HG03066 (cell line): ENCODE data around the gene ANO2.

Source experiments
- ATAC-seq: cut with Tn5 transposase; IDR thresholded peaks from one replicate; pipeline ENCODE4 v1.9.1; 2021; ENCODE audit warnings: low read depth; ENCODE audit not compliant: unreplicated experiment

ANO2 gene

DNA sequence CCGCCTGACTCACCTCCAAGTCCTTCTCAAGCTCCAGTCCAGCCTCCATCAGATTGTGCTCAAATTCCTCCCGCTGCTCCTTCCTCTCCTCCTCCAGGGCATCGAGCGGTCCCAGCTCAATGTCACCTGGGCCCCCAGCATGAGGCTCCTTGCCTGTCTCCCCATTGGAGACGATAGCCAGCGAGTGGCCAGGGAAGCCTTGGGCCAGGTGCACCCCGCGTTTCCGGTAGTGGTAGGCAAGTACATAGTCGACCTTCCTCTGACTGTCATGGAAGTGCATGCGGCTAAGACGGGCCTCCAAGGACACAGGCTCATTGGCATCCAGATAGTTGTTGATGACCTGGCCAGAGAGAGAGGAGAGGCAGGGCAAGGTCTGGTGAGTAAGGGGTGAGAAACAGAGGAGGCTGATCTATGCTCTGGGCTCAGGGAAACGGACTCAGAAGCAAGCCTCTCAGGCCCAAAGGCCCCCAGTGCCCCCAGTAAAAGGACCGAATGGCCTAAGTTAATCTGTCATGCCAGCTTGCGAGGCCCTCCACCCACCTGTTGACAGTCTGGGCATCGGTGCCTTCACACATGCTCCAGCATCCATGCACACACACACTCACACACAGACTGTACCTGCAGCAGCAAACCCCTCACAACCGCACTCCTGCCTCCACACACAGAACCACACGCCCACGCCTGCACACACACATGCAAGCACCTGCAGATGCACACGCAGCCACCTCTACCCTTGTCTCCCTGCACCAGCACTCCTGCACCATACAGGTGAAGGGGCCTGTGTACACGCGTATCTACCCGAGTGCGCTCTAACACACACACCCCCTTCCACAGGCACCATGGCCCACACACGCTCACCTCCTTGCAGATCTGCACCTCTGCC lies 23.8 kb downstream of the ANO2 start:
- ATAC-seq, result no peak

DNA sequence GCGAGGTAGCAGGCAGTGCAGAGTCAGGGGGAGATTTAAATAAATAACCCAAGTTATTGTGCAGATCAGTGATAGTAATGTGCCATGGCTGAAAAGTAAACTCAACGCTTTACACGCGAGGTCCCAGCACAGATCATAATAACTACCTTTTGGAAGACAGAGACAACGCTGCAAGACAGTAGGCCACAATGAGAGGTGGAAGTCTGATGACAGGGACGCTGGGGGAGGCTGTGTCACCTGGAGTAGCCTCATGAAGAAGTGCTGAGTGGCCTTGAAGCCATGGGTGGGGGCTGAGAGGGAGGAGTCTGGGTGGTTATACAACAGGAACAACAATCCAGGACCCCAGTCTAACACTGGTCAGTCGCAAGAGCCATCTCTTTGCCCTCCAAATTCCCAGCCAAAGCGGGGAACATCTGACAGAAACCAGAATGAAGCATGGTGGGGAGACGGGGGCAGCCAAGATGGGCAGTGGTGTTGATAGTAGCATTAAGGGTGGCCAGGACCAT lies 28.2 kb downstream of the ANO2 start:
- ATAC-seq, result no peak

DNA sequence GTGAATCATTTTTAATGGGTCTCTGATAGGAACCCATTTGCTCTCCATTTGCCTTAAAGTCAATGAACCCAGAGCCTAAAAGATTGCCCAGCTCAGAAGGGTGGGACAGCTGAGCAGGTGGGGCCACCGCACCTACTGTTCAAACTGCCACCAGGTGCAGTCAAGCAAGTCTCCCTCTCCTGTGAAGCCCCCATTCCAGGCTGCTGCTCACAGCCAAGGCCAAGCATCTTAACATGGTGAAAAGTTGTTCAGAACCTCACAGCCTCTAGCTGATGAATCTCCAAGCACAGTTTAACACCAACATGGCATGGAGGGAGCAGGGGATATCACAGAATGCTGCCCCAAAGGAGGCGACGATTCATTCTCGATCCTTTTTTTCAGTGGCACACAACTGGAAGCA lies 29.5 kb downstream of the ANO2 start:
- no peak for ATAC-seq

DNA sequence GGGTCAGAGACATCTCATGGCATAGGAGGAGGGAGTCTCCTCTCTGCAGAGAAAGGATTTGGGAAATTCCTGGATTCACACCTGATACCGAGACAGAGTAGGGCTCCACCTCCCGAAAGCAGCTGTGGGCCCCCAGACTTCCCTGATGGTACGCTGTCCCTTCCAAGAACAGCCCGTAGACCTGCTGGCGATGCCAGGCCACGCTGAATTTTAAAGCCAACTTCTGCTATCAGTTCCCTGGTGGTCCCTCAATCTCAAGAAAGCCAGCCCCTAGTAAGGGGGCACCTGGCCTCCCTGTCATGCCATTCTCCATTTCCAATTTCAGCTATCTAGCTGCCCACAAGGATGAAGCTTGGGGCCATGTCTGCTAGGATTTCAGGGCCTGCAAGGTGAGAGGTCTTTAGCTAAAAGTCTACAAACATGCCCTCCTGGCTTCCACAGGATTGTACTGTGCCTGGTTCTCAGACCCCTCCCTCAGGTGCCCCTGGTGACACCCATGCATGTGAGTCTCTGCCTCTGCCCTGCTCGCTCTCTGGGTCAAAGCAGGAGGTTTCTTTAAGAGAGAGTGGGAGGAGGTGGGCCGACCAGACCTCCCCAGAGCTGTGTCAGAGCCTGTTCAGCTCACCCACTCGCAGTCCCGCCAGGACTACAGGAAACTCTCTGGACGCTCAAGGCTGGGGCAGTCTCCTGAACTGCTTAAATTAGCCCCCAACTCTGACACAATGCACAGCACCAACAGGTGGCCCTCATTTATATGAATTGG lies 30.5 kb downstream of the ANO2 start:
- ATAC-seq, result no peak

DNA sequence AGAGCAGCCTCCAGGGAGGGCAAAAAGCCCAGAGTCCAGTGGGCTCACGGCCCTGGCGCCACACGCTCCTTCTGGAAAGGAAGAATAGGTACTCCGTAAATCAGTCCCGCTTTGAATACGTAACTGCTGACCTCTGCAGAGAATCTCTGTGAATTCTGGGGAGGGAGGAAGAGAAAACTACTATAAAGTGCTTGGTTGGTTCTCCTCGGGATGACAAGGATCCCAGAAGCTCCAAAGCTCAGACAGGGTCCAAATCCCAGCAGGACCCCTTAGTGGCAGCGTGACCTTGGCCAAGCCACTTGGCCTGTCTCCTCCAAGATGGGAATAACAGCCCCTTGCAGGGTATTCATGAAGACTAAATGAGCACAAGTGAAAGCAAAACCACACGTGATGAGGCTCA lies 31.7 kb downstream of the ANO2 start:
- ATAC-seq, result no peak

DNA sequence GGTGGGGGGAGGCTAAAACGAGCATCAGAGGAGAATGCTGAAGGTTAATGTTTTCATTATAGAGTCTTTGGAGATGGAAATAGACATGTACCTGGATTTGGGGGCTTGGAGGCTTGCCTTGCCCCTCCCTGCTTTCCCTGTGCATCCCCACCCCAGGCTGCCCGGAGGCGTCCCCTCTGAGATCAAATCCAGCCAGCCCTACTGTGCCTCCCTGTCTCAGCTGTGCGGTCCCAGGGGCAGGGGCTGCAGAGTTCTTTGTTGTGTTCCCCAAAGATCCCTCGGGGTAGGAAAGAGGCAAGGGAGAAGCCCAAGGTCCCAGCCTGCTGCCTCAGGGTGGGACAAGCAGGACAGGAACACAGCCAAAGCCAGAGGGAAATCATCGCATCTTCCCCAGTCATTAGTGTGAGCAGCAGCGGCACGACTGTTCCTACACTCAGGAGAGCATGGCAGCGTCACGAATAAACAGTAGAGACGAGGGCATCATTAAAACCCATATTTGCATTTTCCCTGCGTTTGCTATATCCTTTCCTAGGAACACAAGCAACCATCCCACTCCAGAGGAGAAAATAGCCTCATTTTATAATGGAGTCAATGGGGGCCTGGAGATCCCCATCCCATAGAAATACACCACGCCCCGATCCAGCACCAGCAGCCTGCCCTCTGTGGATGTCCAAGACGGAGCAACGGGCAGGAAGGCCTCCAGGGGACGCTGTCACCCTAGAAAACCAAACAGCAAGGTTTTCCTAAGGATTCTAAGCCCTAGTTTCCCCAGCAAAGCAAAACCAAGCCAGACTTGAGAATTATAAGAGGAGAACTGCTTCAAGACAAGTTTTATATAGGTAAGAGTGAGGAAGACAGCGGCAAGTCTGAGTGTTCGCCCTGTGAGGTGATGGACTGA lies 32.4 kb downstream of the ANO2 start:
- no peak for ATAC-seq

DNA sequence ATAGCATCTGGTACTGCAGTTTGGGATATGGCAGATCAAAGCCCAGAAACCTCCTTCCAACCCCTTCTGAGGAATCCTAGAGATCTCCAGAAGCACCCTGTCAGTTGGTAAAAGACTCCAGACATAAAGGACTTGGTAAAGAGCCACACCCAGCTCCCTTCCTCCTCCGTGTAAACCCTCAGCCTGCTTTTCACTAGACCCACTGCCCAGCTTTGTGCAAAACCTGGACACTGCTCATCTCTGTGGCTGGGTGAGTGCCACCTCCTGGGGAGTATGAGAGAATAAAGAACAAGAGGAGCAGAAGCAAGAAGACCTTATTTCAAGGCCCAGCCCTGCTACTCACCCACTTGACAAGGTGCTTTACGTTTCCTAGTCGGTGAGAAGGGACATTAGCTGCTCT lies 33.0 kb downstream of the ANO2 start:
- ATAC-seq, result no peak

DNA sequence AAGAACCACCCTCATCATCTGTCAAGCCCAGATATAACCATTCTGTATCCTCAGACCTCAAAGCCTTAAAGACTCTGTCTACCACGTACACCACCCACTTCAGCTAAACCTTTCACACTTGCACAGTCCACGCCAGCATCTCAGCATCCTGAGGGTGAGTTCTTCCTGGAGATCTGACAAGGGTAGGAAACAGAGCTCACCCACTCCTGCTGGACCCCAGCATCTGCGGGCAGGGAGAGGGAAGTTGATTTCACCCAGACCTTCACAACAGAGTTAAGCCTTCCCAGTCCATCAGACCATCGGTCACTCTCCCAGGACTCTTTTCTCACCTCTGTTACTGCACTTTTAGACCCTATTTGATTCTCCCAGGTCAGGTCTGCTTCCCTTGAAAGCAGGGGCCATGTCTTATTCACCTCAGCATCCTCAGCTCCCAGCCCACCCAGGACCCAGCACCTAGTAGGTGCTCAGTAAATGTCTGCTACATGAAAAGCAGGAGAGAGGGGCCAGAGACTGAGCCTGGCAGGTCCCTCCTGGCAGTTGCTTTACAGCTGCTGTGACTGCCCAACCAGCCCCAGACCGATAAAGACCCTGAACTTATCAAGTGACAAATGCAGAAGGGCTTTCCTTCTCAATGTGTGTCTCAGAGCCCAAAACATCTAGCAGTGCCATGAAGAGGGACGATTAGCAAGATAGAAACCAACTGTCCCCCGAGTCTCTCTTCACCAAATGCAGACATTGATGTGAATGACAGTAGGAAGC lies 34.1 kb downstream of the ANO2 start:
- no peak for ATAC-seq

DNA sequence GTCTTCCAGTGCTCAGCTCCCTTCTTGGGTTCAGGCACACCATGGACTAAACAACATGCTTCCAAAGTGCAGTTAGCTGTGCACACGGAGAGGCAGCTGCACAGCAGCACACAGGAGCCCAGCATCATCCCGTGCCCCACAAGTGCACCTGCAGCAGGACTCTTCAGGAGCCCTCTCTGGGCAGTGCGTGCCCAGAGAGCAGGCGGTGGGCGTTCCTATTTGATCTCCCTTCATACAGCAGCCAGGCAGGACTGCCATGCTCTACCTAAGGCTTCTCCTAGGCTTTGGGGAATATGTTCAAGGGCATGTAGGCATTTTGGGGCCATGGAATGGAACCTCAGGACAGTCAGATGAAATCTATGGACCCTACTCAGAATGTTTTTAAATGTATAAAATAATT lies 35.5 kb downstream of the ANO2 start:
- no peak for ATAC-seq

DNA sequence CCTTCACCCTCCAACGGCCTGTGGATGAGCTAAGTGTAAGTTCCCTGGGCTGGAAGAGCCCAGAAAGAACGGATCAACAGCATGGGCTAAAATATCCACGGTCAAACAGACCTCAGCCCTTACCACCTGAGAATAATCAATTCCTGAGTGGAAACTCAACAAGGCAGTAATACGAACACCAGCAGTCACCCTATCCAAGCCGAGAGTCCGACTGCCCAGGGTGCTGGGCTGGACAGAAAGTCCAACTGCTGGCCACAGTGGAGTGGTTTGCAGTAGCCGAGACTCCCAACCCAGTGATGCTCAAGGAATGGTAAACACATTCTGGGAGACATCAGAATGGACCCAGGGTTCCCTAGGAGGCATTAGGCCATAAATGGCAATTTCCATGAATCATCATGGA lies 36.8 kb downstream of the ANO2 start:
- ATAC-seq, result no peak

DNA sequence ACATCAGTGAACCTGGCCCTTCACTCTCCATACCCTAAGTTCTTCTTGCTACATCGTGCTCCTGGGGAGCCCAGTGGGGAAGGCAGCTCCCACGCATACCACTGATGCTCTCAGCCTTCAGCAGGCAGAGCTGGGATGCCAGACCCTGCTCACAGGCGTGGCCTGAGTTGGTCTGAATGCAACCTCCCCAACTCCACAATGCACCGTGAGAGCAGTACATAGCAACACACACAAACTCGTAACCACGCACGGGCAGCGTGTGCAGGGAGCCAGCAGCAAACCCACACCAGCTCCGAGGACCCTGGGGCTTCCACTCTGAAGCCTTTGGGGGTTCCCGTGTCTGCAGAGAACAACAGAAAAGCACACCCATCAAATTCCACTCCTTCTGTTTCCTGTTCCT lies 37.3 kb downstream of the ANO2 start:
- ATAC-seq, result no peak

DNA sequence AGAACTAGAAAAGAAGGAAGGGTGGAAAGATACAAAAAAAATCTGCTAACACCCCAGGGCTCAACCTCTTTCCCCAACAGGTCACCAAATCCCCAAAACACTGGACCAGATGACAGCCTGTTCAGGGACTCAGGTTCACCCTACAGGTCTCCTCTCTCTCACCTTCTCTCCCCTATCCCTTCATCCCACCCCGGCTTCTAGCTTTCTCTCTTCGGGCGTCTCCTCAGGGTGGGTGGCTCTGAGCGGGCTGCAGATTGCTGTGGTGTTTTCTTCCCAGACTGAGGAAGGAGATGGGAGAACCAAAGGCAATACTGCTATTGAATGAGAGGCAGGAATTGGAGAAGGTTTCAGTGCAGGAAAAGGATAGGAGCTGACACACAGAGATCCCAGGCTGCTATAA lies 39.3 kb downstream of the ANO2 start:
- ATAC-seq, result no peak

DNA sequence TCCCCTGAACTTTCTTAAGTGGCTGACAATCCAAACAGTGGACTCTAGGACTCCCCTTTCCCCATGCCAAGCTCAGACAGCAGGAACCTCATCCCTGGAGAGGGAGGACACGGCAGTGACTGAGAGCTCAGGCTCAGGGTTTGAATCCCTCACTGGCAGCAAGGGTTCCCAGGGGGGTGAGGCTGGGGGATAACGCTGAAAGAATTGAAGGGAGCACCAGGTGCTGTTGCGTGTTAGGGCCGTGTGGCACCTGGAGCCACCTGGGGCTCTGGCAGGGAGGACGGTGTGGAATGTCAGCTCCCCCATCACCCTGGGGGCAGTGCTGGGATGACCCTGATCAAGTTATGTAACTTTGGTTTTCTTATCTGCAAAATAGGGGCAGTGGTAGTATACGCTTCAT lies 40.1 kb downstream of the ANO2 start:
- no peak for ATAC-seq

DNA sequence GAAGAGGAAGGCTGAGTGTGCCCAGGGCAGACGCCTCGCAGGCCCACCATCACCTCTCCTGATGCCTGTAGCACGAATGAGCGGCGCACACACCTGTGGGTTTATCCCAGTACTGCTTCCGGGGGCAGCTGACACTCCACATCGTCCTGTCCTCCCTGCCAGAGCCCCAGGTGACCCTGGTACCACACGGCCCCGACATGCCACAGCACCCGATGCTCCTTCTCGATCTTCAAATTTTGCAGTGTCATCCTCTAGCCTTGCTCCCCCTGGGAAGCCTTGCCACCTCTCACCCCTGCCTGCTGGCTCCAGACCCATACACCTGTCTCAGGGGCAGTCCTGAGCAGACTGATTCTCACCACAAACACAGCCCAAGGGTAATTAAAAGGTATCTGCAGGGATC lies 40.6 kb downstream of the ANO2 start:
- no peak for ATAC-seq

DNA sequence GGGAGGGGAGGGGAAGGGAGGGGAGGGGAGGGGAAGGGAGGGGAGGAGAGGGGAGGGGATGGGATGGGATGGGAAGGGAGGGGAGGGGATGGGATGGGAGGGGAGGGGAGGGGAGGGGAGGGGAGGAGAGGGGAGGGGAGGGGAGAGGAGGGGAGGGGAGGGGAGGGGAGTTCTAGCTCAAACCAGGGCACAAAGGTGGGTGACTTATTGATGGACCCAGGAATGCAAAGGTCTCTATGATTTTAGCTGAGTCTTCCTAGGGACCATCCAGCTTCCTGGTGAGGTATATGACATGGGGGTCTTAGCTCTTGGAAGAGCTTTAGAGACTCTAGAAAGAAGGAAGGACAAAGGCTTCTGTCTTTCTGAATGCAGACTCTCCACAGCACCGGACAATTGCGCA lies 42.3 kb downstream of the ANO2 start:
- no peak for ATAC-seq

DNA sequence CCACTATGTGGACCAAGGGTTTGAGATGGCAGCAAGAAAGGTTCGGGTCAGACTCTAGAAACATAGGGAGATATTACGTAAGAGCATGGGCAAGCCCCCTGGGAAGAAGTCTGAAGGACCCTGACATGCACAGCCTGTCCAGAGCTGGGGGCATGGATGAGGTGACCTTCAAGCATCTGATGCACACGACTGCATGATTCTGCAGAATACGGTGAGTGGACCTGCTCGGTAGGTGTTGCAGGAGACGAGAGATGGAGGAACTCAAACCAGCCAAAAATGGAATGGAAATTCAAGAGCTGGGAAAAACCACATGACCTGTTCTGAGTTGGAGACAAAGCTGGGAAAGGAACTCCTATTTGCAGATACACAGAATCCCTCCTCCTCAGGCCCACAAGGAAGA lies 43.6 kb downstream of the ANO2 start:
- no peak for ATAC-seq

DNA sequence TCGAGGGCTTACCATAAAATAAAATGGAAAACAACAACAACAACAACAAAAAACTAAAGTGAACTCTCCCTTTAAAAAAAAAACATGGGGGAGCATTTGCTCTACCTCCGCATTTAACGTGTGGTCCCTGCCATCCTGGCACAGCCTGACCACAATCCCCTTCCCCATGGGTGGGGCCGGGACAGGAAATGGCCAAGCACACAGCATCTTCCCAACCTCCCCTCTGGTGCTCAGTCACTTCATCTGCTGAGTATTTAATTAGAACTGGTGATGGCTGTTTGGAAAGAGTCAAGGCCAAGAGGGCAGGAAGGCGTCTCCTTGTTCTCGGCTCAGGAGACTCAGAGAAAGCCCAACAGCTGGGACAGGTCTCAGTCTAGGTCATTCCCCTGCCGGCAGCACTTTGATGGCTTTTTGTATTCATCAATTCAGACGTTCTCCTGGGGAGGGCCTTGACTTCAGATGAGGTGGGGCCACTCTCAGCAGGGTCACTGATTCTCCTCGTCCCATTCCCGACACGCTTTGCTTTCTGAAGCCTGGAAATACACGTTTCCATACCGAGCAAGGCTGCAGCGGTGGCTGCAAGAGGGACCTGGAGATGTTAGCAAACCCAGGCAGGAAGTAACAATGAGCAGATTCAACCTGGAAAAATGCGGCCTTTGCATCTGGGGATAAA lies 44.4 kb downstream of the ANO2 start:
- no peak for ATAC-seq

DNA sequence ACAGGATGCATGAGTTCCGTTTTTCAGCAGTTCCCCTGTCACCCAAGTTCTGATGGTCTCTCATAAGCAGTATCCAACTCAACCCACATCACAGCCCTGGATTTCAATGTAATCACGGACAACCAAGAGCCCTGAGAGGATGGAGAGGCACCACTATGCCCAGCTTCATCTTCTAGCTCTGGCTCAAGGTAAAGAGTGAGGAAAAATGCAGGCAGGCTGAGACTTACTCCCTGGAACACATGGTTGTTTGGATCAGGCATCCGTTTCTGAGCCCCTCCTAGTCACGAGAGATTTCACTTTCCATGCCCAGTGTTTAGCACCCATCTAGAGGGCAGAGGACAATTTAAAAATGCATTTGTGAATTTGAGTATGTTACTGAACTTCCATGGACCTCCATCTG lies 45.0 kb downstream of the ANO2 start:
- ATAC-seq, result no peak

DNA sequence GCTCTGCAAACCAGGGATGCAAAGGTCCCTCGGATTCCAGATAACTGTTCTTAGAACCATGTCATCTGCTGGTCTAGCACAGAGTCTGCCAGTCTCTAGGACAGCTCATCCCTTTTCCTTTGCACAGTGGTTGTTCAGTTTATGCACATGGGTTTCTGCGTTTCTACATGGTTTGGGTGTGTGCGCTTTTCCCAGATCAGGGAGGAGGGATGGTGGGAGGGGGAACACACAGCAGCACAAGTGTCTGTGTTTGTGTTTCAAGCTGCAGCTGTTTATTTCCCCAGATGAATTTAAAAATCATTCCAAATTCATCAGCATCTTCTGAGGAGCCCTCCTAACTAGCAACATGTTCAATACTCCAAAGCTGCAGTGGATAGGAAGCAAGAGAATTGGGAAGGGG lies 45.4 kb downstream of the ANO2 start:
- ATAC-seq, result no peak

DNA sequence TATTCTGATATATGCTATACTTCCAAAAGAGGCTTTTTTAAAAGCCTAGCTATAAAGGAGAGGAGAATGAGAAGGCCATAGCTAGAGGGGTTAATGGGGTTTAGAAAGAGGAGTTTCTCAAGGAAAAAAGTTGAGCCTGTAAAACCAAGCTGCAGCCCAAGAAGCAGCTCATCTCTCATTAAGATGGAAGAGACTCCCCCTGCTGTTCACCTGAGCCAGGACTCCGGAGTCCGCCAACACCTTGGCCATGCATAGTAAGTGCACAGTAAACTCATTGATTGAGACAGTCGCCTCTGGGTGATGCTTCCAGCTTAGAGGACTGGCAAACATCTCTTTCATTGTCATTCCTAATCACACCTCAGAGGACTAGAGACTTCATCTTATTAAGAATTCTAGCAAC lies 46.2 kb downstream of the ANO2 start:
- ATAC-seq, result no peak
